Loucy (cell line): ENCODE data around the gene SYNGR1.

ENCODE experiments used
- H2AFZ ChIP-seq: fragments of 200-600 bp; sonication (generic); 2 replicates; pipeline ENCODE4 v1.6.0; 2016; ENCODE audit warnings: antibody characterized with exemption, mild to moderate bottlenecking, low read length, moderate library complexity
- H3F3A ChIP-seq: fragments of 200-600 bp; 2 replicates; pipeline ENCODE4 v1.6.0; 2016; ENCODE audit warnings: antibody characterized with exemption, low read depth, mild to moderate bottlenecking
- H3K27me3 ChIP-seq: fragments of 200-600 bp; sonication (generic); 2 replicates; pipeline ENCODE4 v1.6.1; 2014; ENCODE audit warnings: low read length, mild to moderate bottlenecking; ENCODE audit not compliant: insufficient read depth, poor library complexity, severe bottlenecking
- H3K36me3 ChIP-seq: fragments of 200-600 bp; sonication (generic); 2 replicates; pipeline ENCODE4 v1.6.1; 2016; ENCODE audit warnings: low read length; ENCODE audit not compliant: insufficient read depth
- H3K4me1 ChIP-seq: fragments of 200-600 bp; sonication (generic); 2 replicates; pipeline ENCODE4 v1.5.1; 2014; ENCODE audit warnings: low read length, mild to moderate bottlenecking; ENCODE audit not compliant: insufficient read depth, poor library complexity, severe bottlenecking
- H3K4me2 ChIP-seq: fragments of 200-600 bp; sonication (generic); 2 replicates; pipeline ENCODE4 v1.6.0; 2014; ENCODE audit warnings: antibody characterized with exemption, low read length, low read depth, mild to moderate bottlenecking; ENCODE audit not compliant: poor library complexity, severe bottlenecking
- H3K4me3 ChIP-seq: fragments of 200-600 bp; sonication (generic); 2 replicates; pipeline ENCODE4 v1.5.1; 2014; ENCODE audit warnings: low read length, mild to moderate bottlenecking, mixed read lengths; ENCODE audit not compliant: poor library complexity, severe bottlenecking
- H3K79me2 ChIP-seq: fragments of 200-600 bp; sonication (generic); 2 replicates; pipeline ENCODE4 v1.6.1; 2014; ENCODE audit warnings: low read length; ENCODE audit not compliant: insufficient read depth
- H3K9ac ChIP-seq: fragments of 200-600 bp; sonication (generic); 2 replicates; pipeline ENCODE4 v1.6.0; 2014; ENCODE audit warnings: mild to moderate bottlenecking, low read depth, low read length, moderate library complexity; ENCODE audit not compliant: poor library complexity, severe bottlenecking
- H3K9me2 ChIP-seq: fragments of 200-600 bp; sonication (generic); replicated peaks from 2 replicates; pipeline ENCODE4 v1.6.1; 2016; ENCODE audit warnings: low read depth, low read length, mixed read lengths
- H3K9me3 ChIP-seq: fragments of 200-600 bp; sonication (generic); 2 replicates; pipeline ENCODE4 v1.6.1; 2014; ENCODE audit warnings: mild to moderate bottlenecking, antibody characterized with exemption, low read length, low read depth; ENCODE audit not compliant: insufficient read depth
- H4K20me1 ChIP-seq: fragments of 200-600 bp; sonication (generic); 2 replicates; pipeline ENCODE4 v1.6.0; 2014; ENCODE audit warnings: antibody characterized with exemption, low read length, mild to moderate bottlenecking; ENCODE audit not compliant: insufficient read depth, poor library complexity, severe bottlenecking
- CTCF ChIP-seq: fragments of 200-600 bp; sonication (generic); conservative IDR thresholded peaks from 2 replicates; pipeline ENCODE4 v1.5.1; 2014; ENCODE audit warnings: mild to moderate bottlenecking, antibody characterized with exemption, low read length
- EZH2phosphoT487 ChIP-seq: fragments of 200-600 bp; IDR thresholded peaks from 2 replicates; pipeline ENCODE4 v1.6.1; 2018; ENCODE audit warnings: antibody characterized with exemption, mild to moderate bottlenecking, moderate library complexity, borderline replicate concordance

SYNGR1 gene

GRCh38 chr22:39433476-39434242 lies 83.9 kb downstream of the SYNGR1 start:
- Histone ChIP-seq H3K9me2 (no peaks in the 10 kb centered on the region), H4K20me1 (no peaks in the 10 kb centered on the region), H3K4me2 (no peak overlapping the region), H3K9ac (no peak overlapping the region), H3K79me2 (no peaks in the 10 kb centered on the region), H3F3A (no peaks in the 10 kb centered on the region), H2AFZ (no peak overlapping the region), H3K4me1 (peaks cover 15% of the 10 kb centered on the region), H3K27me3 (no peaks in the 10 kb centered on the region), H3K36me3 (peaks cover 13% of the 10 kb centered on the region; the same call in 1 of the 2 replicates), H3K4me3 (no peak overlapping the region), H3K9me3 (no peaks in the 10 kb centered on the region)
- TF ChIP-seq CTCF = no peak

DNA sequence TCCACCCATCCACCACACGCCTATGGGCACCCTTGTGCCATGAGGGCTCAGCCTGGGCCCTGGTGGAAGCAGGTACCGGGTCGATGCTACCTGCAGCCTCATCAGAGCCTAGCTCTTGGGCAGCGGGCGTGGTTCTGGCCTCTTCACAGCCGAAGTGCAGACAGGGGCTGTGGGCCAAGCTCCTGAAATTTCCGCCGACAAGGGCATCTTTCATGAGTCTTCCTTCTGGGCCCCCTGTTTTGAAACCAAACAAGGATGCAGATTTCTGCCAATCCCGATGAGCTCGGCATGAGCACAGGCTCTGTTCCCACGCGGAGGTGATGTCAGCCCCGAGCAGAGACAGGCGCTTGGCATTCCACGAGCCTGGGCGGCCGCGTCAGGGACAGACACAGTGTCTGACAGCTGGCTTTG lies 84.5 kb downstream of the SYNGR1 start:
- TF ChIP-seq EZH2phosphoT487 (no peak), CTCF (no peak)
- H3K4me2 ChIP-seq = no peak overlapping the region
- H3K79me2 ChIP-seq = no peaks in the 10 kb centered on the region
- H4K20me1 ChIP-seq = no peaks in the 10 kb centered on the region
- H3F3A ChIP-seq = no peaks in the 10 kb centered on the region
- H3K9me3 ChIP-seq = no peaks in the 10 kb centered on the region
- H3K27me3 ChIP-seq = no peaks in the 10 kb centered on the region
- H2AFZ ChIP-seq = no peak overlapping the region
- H3K9me2 ChIP-seq = no peaks in the 10 kb centered on the region
- no peak overlapping the region for H3K9ac ChIP-seq
- H3K36me3 ChIP-seq = peaks cover 13% of the 10 kb centered on the region; the same call in 1 of the 2 replicates
- H3K4me1 ChIP-seq = peaks cover 15% of the 10 kb centered on the region
- H3K4me3 ChIP-seq = no peak overlapping the region

GRCh38 chr22:39434721-39435120 lies 84.9 kb downstream of the SYNGR1 start:
- TF ChIP-seq EZH2phosphoT487 (no peak), CTCF (no peak)
- Histone ChIP-seq H3K9ac (no peak overlapping the region), H3K4me2 (no peak overlapping the region), H3K4me1 (peaks cover 15% of the 10 kb centered on the region), H4K20me1 (no peaks in the 10 kb centered on the region), H3F3A (no peaks in the 10 kb centered on the region), H2AFZ (no peak overlapping the region), H3K4me3 (no peak overlapping the region), H3K27me3 (no peaks in the 10 kb centered on the region), H3K9me3 (no peaks in the 10 kb centered on the region), H3K36me3 (peaks cover 12% of the 10 kb centered on the region; the same call in 1 of the 2 replicates), H3K9me2 (no peaks in the 10 kb centered on the region), H3K79me2 (no peaks in the 10 kb centered on the region)
